MM.1S (cell line): ENCODE results near the gene SORD.
"Not testable (repeated sequence)": the region's sequence is repeated elsewhere in the genome, so short reads cannot be mapped to it uniquely, and the experiment has no call there.

Source experiments
- CTCF ChIP-seq: fragments of 300-600 bp; sonication (generic); IDR thresholded peaks from 2 replicates; pipeline ENCODE4 v1.5.1; 2016; ENCODE audit warnings: antibody characterized with exemption, low read length, mixed read lengths
- EZH2 ChIP-seq: fragments of 300-600 bp; sonication (generic); optimal IDR thresholded peaks from 2 replicates; pipeline ENCODE3; 2017; ENCODE audit warnings: low read depth, mild to moderate bottlenecking, antibody characterized with exemption, low read length, mixed read lengths
- EZH2phosphoT487 ChIP-seq: fragments of 300-600 bp; sonication (generic); IDR thresholded peaks from 2 replicates; pipeline ENCODE4 v1.6.1; 2018; ENCODE audit warnings: antibody characterized with exemption, low read length

- TF ChIP-seq CTCF, EZH2phosphoT487, EZH2: not testable (repeated sequence)
Observed at GRCh38 chr15:44984144-44984543, 38.9 kb upstream of the SORD start.
